NCI-H82 treated with DMSO at 0.1 percent for 48 hours (cell line): Measurements from ENCODE around the gene ADGRA1.
"Not testable (repeated sequence)": the region's sequence is repeated elsewhere in the genome, so short reads cannot be mapped to it uniquely, and the experiment has no call there.

ENCODE experiments used
- DNase-seq: peaks from one replicate; lab custom pipeline; 2025; ENCODE audit not compliant: unreplicated experiment; lab: John Stamatoyannopoulos, UW

The ADGRA1 gene

GRCh38 chr10:133110133-133110532, 22.4 kb downstream of the ADGRA1 start:
- DNase-seq: no peak

- no peak for DNase-seq
Observed at GRCh38 chr10:133110609-133111275, 23.0 kb downstream of the ADGRA1 start.

- DNase-seq: not testable (repeated sequence)
Observed at GRCh38 chr10:133111640-133112039, 23.9 kb downstream of the ADGRA1 start.

- no peak for DNase-seq
Observed at GRCh38 chr10:133113146-133113830, 25.6 kb downstream of the ADGRA1 start.

GRCh38 chr10:133113847-133114246, 26.1 kb downstream of the ADGRA1 start:
- no peak for DNase-seq

- no peak for DNase-seq
Observed at GRCh38 chr10:133114251-133114650, 26.5 kb downstream of the ADGRA1 start.

GRCh38 chr10:133114726-133115452, 27.2 kb downstream of the ADGRA1 start:
- no peak for DNase-seq

- no peak for DNase-seq
Observed at GRCh38 chr10:133115453-133115842, 27.7 kb downstream of the ADGRA1 start.

GRCh38 chr10:133115976-133116375, 28.3 kb downstream of the ADGRA1 start:
- DNase-seq: no peak

GRCh38 chr10:133116455-133116854, 28.7 kb downstream of the ADGRA1 start:
- DNase-seq: no peak

GRCh38 chr10:133117036-133117687, 29.4 kb downstream of the ADGRA1 start:
- no peak for DNase-seq

- no peak for DNase-seq
Observed at GRCh38 chr10:133117688-133118071, 30.0 kb downstream of the ADGRA1 start.

- no peak for DNase-seq
Observed at GRCh38 chr10:133121479-133121878, 33.8 kb downstream of the ADGRA1 start.

- no peak for DNase-seq
Observed at GRCh38 chr10:133122171-133122935, 34.6 kb downstream of the ADGRA1 start.

- DNase-seq: no peak
Observed at GRCh38 chr10:133123050-133123745, 35.5 kb downstream of the ADGRA1 start.

GRCh38 chr10:133123746-133124356, 36.1 kb downstream of the ADGRA1 start:
- DNase-seq: no peak

- no peak for DNase-seq
Observed at GRCh38 chr10:133124357-133125211, 36.9 kb downstream of the ADGRA1 start.

GRCh38 chr10:133125901-133126300, 38.2 kb downstream of the ADGRA1 start:
- DNase-seq: no peak
